ENCODE results near the gene NKAIN2. TPM values are rescaled to one million over a fixed set of nuclear protein-coding genes. Genes with fewer than 3 reads are reported as not detected.
"Not testable (repeated sequence)": the region's sequence is repeated elsewhere in the genome, so short reads cannot be mapped to it uniquely, and the experiment has no call there.

Gene NKAIN2
- total RNA-seq, 3 donors from 2014 or later (not counting 1 experiment from before 2014, with no cell fraction given), result 0.45 TPM; not detected in 2

DNA sequence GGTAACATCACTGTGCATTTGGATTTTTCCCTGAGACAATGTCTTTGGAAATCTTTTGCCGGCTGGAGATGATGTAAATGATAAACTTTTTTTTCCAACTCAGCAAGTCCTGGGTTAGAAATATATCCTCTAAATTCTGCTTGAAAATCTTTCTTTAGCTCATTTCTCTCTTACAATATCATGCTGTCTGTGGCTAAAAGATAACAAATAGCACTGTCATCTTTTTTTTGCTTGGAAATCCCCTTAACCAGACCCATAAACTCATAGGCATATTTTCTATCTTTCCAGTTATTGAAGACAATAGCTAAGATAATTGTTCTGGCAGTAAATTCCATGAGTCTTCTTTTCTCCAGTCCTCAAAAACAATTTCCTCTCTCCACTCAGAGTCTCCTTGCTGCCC lies 481.5 kb downstream of the NKAIN2 start:
- Histone ChIP-seq H3K4me1 (ENCODE audit: control insufficient read depth, insufficient read depth, low read length) (no peaks in the 10 kb centered on the region), H3K27me3 (ENCODE audit: control insufficient read depth, insufficient read depth, low read length) (no peaks in the 10 kb centered on the region), H3K27ac (ENCODE audit: low read length) (no peak overlapping the region), H3K36me3 (ENCODE audit: control insufficient read depth, insufficient read depth, low read length) (no peaks in the 10 kb centered on the region), H3K9me3 (ENCODE audit: control insufficient read depth, insufficient read depth, low read length) (no peaks in the 10 kb centered on the region), H3K4me3 (ENCODE audit: low read length) (no peak overlapping the region)
- Mint-ChIP-seq H3K27me3 (ENCODE audit: low read depth in 2 of 2) (no peaks in the 10 kb centered on the region), H3K9me3 (peaks cover 4 to 6% of the 10 kb centered on the region in 2 donors), H3K36me3 (no peaks in the 10 kb centered on the region), H3K27ac (no peak overlapping the region), H3K4me1 (no peaks in the 10 kb centered on the region), H3K4me3 (no peak overlapping the region)
- DNase-seq (no peak), ATAC-seq (no peak)
- 100% methylated on average over 1 of the region's 1 CpG for WGBS (ENCODE audit: insufficient coverage)
- intact Hi-C loops (cut with micrococcal nuclease), result no loop called here
- TF ChIP-seq, protein P1, sequence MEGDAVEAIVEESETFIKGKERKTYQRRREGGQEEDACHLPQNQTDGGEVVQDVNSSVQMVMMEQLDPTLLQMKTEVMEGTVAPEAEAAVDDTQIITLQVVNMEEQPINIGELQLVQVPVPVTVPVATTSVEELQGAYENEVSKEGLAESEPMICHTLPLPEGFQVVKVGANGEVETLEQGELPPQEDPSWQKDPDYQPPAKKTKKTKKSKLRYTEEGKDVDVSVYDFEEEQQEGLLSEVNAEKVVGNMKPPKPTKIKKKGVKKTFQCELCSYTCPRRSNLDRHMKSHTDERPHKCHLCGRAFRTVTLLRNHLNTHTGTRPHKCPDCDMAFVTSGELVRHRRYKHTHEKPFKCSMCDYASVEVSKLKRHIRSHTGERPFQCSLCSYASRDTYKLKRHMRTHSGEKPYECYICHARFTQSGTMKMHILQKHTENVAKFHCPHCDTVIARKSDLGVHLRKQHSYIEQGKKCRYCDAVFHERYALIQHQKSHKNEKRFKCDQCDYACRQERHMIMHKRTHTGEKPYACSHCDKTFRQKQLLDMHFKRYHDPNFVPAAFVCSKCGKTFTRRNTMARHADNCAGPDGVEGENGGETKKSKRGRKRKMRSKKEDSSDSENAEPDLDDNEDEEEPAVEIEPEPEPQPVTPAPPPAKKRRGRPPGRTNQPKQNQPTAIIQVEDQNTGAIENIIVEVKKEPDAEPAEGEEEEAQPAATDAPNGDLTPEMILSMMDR (IDR thresholded peaks at IDR 0.05), result no peak

DNA sequence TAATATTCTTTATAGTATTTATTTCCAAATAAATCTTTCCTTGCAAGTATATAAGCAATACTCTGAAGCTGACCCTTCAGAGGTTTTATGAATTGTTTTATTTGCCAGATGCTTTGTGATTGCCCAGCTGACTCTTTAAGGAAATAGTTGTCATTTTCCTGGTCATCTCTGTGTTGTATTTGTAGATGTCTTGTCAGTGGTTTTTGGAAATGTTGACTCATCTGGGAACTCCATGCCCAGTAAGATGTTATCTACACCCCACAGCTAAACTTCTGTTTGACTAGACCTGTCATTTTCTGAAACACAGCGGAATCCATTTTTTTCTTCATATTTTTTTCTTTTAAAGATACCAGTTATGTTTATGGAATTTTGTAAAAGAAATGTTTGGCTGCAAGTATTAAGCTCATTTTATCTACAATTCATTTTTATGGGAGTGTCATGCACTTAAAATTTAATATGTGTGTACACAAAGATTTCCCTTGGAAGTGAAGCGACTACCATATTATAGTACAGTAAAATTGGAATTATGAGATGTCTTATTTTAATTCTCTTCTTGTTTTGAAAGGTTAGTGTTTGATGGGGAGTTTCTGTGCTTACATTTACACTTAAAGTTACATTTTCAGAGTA lies 491.0 kb downstream of the NKAIN2 start:
- Histone ChIP-seq H3K9me3 (ENCODE audit: control insufficient read depth, insufficient read depth, low read length) (no peaks in the 10 kb centered on the region), H3K27ac (ENCODE audit: low read length) (no peak overlapping the region), H3K27me3 (ENCODE audit: control insufficient read depth, insufficient read depth, low read length) (no peaks in the 10 kb centered on the region), H3K36me3 (ENCODE audit: control insufficient read depth, insufficient read depth, low read length) (no peaks in the 10 kb centered on the region), H3K4me1 (ENCODE audit: control insufficient read depth, insufficient read depth, low read length) (no peaks in the 10 kb centered on the region), H3K4me3 (ENCODE audit: low read length) (no peak overlapping the region)
- no CpG with 5 or more reads among the region's 2 CpGs for WGBS (ENCODE audit: insufficient coverage)
- no peak overlapping the region for H3K27ac Mint-ChIP-seq
- no peaks in the 10 kb centered on the region for H3K36me3 Mint-ChIP-seq
- TF ChIP-seq, protein P1 (IDR thresholded peaks at IDR 0.05), result no peak
- no peaks in the 10 kb centered on the region for H3K4me1 Mint-ChIP-seq
- intact Hi-C loops (cut with micrococcal nuclease), result no loop called here
- H3K4me3 Mint-ChIP-seq, result no peak overlapping the region
- no peaks in the 10 kb centered on the region for H3K27me3 Mint-ChIP-seq (ENCODE audit: low read depth in 2 of 2)
- peaks cover 3 to 5% of the 10 kb centered on the region in 2 donors for H3K9me3 Mint-ChIP-seq
- ATAC-seq, result no peak
- no peak for DNase-seq

- H3K9me3 Mint-ChIP-seq, result peaks cover 3 to 6% of the 10 kb centered on the region in 2 donors
- 89% methylated on average over 6 of the region's 6 CpGs for WGBS (ENCODE audit: insufficient coverage)
- no peaks in the 10 kb centered on the region for H3K4me1 Mint-ChIP-seq
- no peaks in the 10 kb centered on the region for H3K4me1 ChIP-seq (ENCODE audit: control insufficient read depth, insufficient read depth, low read length)
- H3K27me3 Mint-ChIP-seq (ENCODE audit: low read depth in 2 of 2), result no peaks in the 10 kb centered on the region
- no peaks in the 10 kb centered on the region for H3K36me3 ChIP-seq (ENCODE audit: control insufficient read depth, insufficient read depth, low read length)
- H3K27ac ChIP-seq (ENCODE audit: low read length), result no peak overlapping the region
- no peak overlapping the region for H3K4me3 Mint-ChIP-seq
- H3K27me3 ChIP-seq (ENCODE audit: control insufficient read depth, insufficient read depth, low read length), result no peaks in the 10 kb centered on the region
- no peaks in the 10 kb centered on the region for H3K36me3 Mint-ChIP-seq
- intact Hi-C loops (cut with micrococcal nuclease), result no loop called here
- H3K27ac Mint-ChIP-seq, result no peak overlapping the region
- TF ChIP-seq, protein P1 (IDR thresholded peaks at IDR 0.05), result no peak
- H3K9me3 ChIP-seq (ENCODE audit: control insufficient read depth, insufficient read depth, low read length), result no peaks in the 10 kb centered on the region
- no peak for ATAC-seq
- no peak overlapping the region for H3K4me3 ChIP-seq (ENCODE audit: low read length)
- no peak for DNase-seq
Observed at GRCh38 chr6:124297507-124297906, 493.8 kb downstream of the NKAIN2 start.

- no peaks in the 10 kb centered on the region for H3K27me3 Mint-ChIP-seq (ENCODE audit: low read depth in 2 of 2)
- Histone ChIP-seq H3K4me3 (ENCODE audit: low read length) (no peak overlapping the region), H3K4me1 (ENCODE audit: control insufficient read depth, insufficient read depth, low read length) (no peaks in the 10 kb centered on the region), H3K9me3 (ENCODE audit: control insufficient read depth, insufficient read depth, low read length) (no peaks in the 10 kb centered on the region), H3K27ac (ENCODE audit: low read length) (no peak overlapping the region), H3K27me3 (ENCODE audit: control insufficient read depth, insufficient read depth, low read length) (no peaks in the 10 kb centered on the region), H3K36me3 (ENCODE audit: control insufficient read depth, insufficient read depth, low read length) (no peaks in the 10 kb centered on the region)
- peaks cover 7 to 14% of the 10 kb centered on the region in 2 donors for H3K9me3 Mint-ChIP-seq
- DNase-seq, result no peak
- TF ChIP-seq, protein P1 (IDR thresholded peaks at IDR 0.05), result no peak
- no peaks in the 10 kb centered on the region for H3K36me3 Mint-ChIP-seq
- H3K27ac Mint-ChIP-seq, result no peak overlapping the region
- ATAC-seq, result no peak
- intact Hi-C loops (cut with micrococcal nuclease), result no loop called here
- 40% methylated on average over 1 of the region's 1 CpG for WGBS (ENCODE audit: insufficient coverage)
- H3K4me3 Mint-ChIP-seq, result no peak overlapping the region
- H3K4me1 Mint-ChIP-seq, result no peaks in the 10 kb centered on the region
Observed at GRCh38 chr6:124298730-124299129, 495.1 kb downstream of the NKAIN2 start.

GRCh38 chr6:124300907-124301306 lies 497.2 kb downstream of the NKAIN2 start:
- H3K36me3 ChIP-seq (ENCODE audit: control insufficient read depth, insufficient read depth, low read length); H3K27ac Mint-ChIP-seq; ATAC-seq; H3K27ac ChIP-seq (ENCODE audit: low read length); intact Hi-C loops (cut with micrococcal nuclease); H3K4me3 Mint-ChIP-seq; H3K27me3 Mint-ChIP-seq (ENCODE audit: low read depth in 2 of 2); H3K9me3 ChIP-seq (ENCODE audit: control insufficient read depth, insufficient read depth, low read length); H3K27me3 ChIP-seq (ENCODE audit: control insufficient read depth, insufficient read depth, low read length); H3K4me3 ChIP-seq (ENCODE audit: low read length); DNase-seq; H3K36me3 Mint-ChIP-seq; H3K4me1 ChIP-seq (ENCODE audit: control insufficient read depth, insufficient read depth, low read length); H3K4me1 Mint-ChIP-seq: not testable (repeated sequence)
- WGBS (ENCODE audit: insufficient coverage), result 88% methylated on average over 2 of the region's 2 CpGs
- H3K9me3 Mint-ChIP-seq, result peaks cover 12 to 20% of the 10 kb centered on the region in 2 donors
